Psoas muscle (tissue), 8 donors: ENCODE measurements around the gene GPR34. TPM values are rescaled to one million over a fixed set of nuclear protein-coding genes. Genes with fewer than 3 reads are reported as not detected.

ENCODE experiments used
- ATAC-seq, 4 donors: fragments of 200-7000 bp; cut with Tn5 transposase; one replicate each; pipeline ENCODE4 v1.9.1; 2020; ENCODE audit warnings: moderate library complexity in 3 of 4, mild to moderate bottlenecking in 2 of 4
- DNase-seq, 2 donors: peaks; one replicate each; pipeline ENCODE4 v3.0.0-alpha.2; 2020
- H3K27ac ChIP-seq: fragments of 200-600 bp; one replicate; pipeline ENCODE4 v1.8.0; 2022
- H3K27me3 ChIP-seq, 3 donors: fragments of 200-600 bp in 1 of 3; one replicate each; pipeline versions ENCODE4 v1.6.1 to v1.8.0; 2013 to 2022; ENCODE audit warnings: low read length in 2 of 3, mild to moderate bottlenecking in 2 of 3, moderate library complexity in 1 of 3; ENCODE audit not compliant: insufficient read depth in 3 of 3
- H3K36me3 ChIP-seq, 2 donors: fragments of 200-600 bp in 1 of 2; one replicate each; pipeline versions ENCODE4 v1.6.1 to v1.8.0; 2013 to 2022; ENCODE audit warnings: low read depth in 1 of 2, mild to moderate bottlenecking in 1 of 2, moderate library complexity in 1 of 2; ENCODE audit not compliant: insufficient read depth in 1 of 2
- H3K4me1 ChIP-seq: fragments of 200-600 bp; one replicate; pipeline ENCODE4 v1.8.0; 2022
- H3K4me3 ChIP-seq: fragments of 200-600 bp; one replicate; pipeline ENCODE4 v1.8.0; 2022; ENCODE audit warnings: mild to moderate bottlenecking
- H3K9me3 ChIP-seq: fragments of 200-600 bp; one replicate; pipeline ENCODE4 v1.8.0; 2022
- CTCF ChIP-seq: fragments of 200-600 bp; IDR thresholded peaks from one replicate; pipeline ENCODE4 v1.8.0; 2022; ENCODE audit warnings: antibody characterized with exemption
- WGBS, 3 donors: extraction: QIAGEN DNeasy Blood & Tissue Kit; methylation state at CpG; one replicate each; pipeline versions ENCODE4 v1.1.6 to v1.1.7; 2013; 5-methylcytosine and 5-hydroxymethylcytosine counted together
- intact Hi-C, 2 donors: fragments of 100-400 bp; cut with DNase I; formaldehyde crosslinking; loops; one replicate each; pipeline versions ENCODE4 v1.11.0 to v1.14.2; 2022
- polyA plus RNA-seq, 3 donors: library from polyadenylated mRNA; stranded (reverse); fragments of 200-250 nt; gene quantifications; one replicate each; pipeline ENCODE4 v1.2.3, GENCODE V29; 2013
- total RNA-seq, 4 donors: library from RNA; stranded (reverse); fragmentation: NEBNext Ultra II Directional in 2 of 4; extraction: Animal tissue kit (Norgen Biotek cat#: 25700) in 2 of 4; gene quantifications; one replicate each; pipeline versions ENCODE4 v1.2.1 to v1.2.4, GENCODE V29; 2021 to 2023
- donor health status: healthy with polysubstance abuse.
- donor health status: DM: no; HTN: no; CAD: no; lungs with moderate emphysema.
- donor health status: Bipolar disorder and iron deficiency.
- donor health status: healthy.
- donor health status: DM: yes; HTN: yes; CAD: no.
- donor health status: DM: no; HTN: no; CAD: no.
- donor health status: DM: no; HTN: no; CAD: no.
- donor health status: DM: yes; HTN: yes; CAD: no.

The GPR34 gene
- total and polyA plus RNA-seq, 7 donors: 0.53 to 4.3 (median 1.6) TPM

DNA sequence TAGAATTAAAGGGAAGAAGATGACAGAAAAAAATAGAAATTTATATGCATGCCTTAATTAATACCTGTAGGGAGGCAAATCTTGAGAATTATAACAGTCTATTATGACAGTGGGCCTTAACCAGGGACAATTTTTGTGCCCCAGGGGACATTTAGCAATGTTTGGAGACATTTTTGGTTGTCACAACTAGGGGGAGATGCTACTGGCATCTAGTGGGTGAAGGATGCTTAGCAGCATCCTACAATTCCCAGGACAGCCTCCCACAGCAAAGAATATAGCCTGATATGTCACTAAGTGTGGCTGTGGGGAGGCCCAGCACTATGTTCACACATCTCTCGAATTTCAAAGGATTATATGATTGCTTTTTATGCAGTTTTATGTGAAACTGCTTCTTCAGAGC, 45.8 kb downstream of the GPR34 start:
- H3K27ac ChIP-seq: no peak overlapping the region
- H3K9me3 ChIP-seq: no peaks in the 10 kb centered on the region
- H3K4me1 ChIP-seq: no peaks in the 10 kb centered on the region
- ATAC-seq: no peak
- intact Hi-C loops: no loop called here
- no peak for DNase-seq
- H3K4me3 ChIP-seq: no peak overlapping the region
- WGBS, 3 donors: 13 to 36% (median 26%) methylated on average over 1 of the region's 1 CpG
- no peaks in the 10 kb centered on the region for H3K27me3 ChIP-seq
- no peak for TF ChIP-seq CTCF
- H3K36me3 ChIP-seq: no peaks in the 10 kb centered on the region

- TF ChIP-seq CTCF: no peak
- no peak for DNase-seq
- no peaks in the 10 kb centered on the region for H3K9me3 ChIP-seq
- no peak for ATAC-seq
- H3K4me3 ChIP-seq: no peak overlapping the region
- no peak overlapping the region for H3K27ac ChIP-seq
- no peaks in the 10 kb centered on the region for H3K4me1 ChIP-seq
- no peaks in the 10 kb centered on the region for H3K27me3 ChIP-seq
- intact Hi-C loops: no loop called here
- WGBS, 3 donors: 58 to 76% (median 59%) methylated on average over 7 of the region's 7 CpGs
- no peaks in the 10 kb centered on the region for H3K36me3 ChIP-seq
Observed at GRCh38 chrX:41737065-41737464, 48.3 kb downstream of the GPR34 start.

DNA sequence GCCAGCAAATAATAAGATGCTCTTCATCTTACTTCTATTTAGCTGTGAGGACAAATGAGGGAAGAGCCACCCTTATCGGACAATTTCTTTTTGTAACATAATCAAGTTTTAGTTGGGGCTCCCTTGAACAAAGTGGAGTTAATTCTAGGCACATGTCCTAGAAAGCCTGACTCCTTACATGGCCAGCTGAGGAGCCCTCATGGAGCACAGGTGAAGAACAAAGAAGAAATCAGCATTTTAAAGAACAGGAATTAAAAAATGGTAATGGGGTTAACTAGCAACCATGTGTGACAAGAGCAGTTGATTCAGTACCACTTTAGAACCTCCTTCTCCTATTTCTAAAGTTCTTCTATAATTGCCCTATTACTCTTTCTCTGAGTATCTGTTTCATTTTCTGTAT, 51.1 kb downstream of the GPR34 start:
- DNase-seq: no peak
- H3K36me3 ChIP-seq: no peaks in the 10 kb centered on the region
- no peak overlapping the region for H3K4me3 ChIP-seq
- no peak overlapping the region for H3K27ac ChIP-seq
- ATAC-seq: no peak
- H3K4me1 ChIP-seq: no peaks in the 10 kb centered on the region
- H3K27me3 ChIP-seq: no peaks in the 10 kb centered on the region
- intact Hi-C loops: no loop called here
- no peaks in the 10 kb centered on the region for H3K9me3 ChIP-seq
- no peak for TF ChIP-seq CTCF
- 84 to 100% (median 97%) methylated on average over 1 of the region's 1 CpG for WGBS, 3 donors

Other genes with a start within 250 kb of the GPR34 start
- not detected for gene NYX, start 241.6 kb upstream of the GPR34 start, total RNA-seq
- not detected for gene NYX, start 241.6 kb upstream of the GPR34 start, polyA plus RNA-seq
- gene GPR82, start 35.2 kb downstream of the GPR34 start, total RNA-seq: under 1 TPM in 1 of 4 donors, not detected in 3; 0.15 TPM
- gene GPR82, start 35.2 kb downstream of the GPR34 start, polyA plus RNA-seq: under 1 TPM in 2 of 3 donors, not detected in 1; 0.01 to 0.03 TPM
- gene CASK, start 234.6 kb downstream of the GPR34 start, total RNA-seq: 10 to 100 TPM in 3 of 4 donors, 1 to 10 TPM in 1; 9.7 to 19.4 (median 12.9) TPM
- 1 to 10 TPM; 2.8 to 9.6 (median 3.2) TPM for gene CASK, start 234.6 kb downstream of the GPR34 start, polyA plus RNA-seq